Right lobe of liver (tissue), 6 donors: ENCODE measurements around the gene PPIE. TPM values are rescaled to one million over a fixed set of nuclear protein-coding genes. Genes with fewer than 3 reads are reported as not detected.

ENCODE experiments used
- ATAC-seq, 4 donors: fragments of 200-7000 bp; cut with Tn5 transposase; one replicate each; pipeline ENCODE4 v1.9.1; 2020; ENCODE audit warnings: mild to moderate bottlenecking in 4 of 4, moderate library complexity in 4 of 4
- DNase-seq, 3 donors: peaks; one replicate each; pipeline ENCODE4 v3.0.0-alpha.2; 2020
- H3K27ac ChIP-seq, 3 donors: fragments of 200-600 bp; one replicate each; pipeline ENCODE4 v1.8.0; 2022
- H3K27me3 ChIP-seq, 2 donors: fragments of 200-600 bp; one replicate each; pipeline ENCODE4 v1.8.0; 2022
- H3K36me3 ChIP-seq, 4 donors: fragments of 200-600 bp; sonication (generic) in 1 of 4; one replicate each; pipeline versions ENCODE4 v1.5.1 to v1.8.0; 2017 to 2022; ENCODE audit warnings: control low read depth in 1 of 4
- H3K4me1 ChIP-seq, 4 donors: fragments of 200-600 bp; sonication (generic) in 1 of 4; one replicate each; pipeline versions ENCODE4 v1.5.1 to v1.8.0; 2017 to 2022; ENCODE audit warnings: control low read depth in 1 of 4
- H3K4me3 ChIP-seq, 3 donors: fragments of 200-600 bp; one replicate each; pipeline ENCODE4 v1.8.0; 2022
- H3K9me3 ChIP-seq, 4 donors: fragments of 200-600 bp; sonication (generic) in 1 of 4; one replicate each; pipeline versions ENCODE4 v1.5.1 to v1.8.0; 2017 to 2022; ENCODE audit warnings: control low read depth in 1 of 4
- CTCF ChIP-seq, 4 donors: fragments of 200-600 bp in 3 of 4; fragments of 450-650 bp in 1 of 4; IDR thresholded peaks; one replicate each; pipeline versions ENCODE4 v1.5.1 to v1.8.0; 2016 to 2022; ENCODE audit warnings: antibody characterized with exemption in 4 of 4, mild to moderate bottlenecking in 2 of 4
- POLR2A ChIP-seq: fragments of 450-650 bp; IDR thresholded peaks from one replicate; pipeline ENCODE4 v1.6.1; 2017; ENCODE audit warnings: antibody characterized with exemption, mild to moderate bottlenecking
- WGBS: methylation state at CpG from one replicate; pipeline ENCODE4 v1.1.6; 2018; ENCODE audit warnings: low coverage, low lambda C conversion rate; ENCODE audit not compliant: insufficient coverage; ENCODE audit errors: missing lambda C conversion rate; 5-methylcytosine and 5-hydroxymethylcytosine counted together
- intact Hi-C, 2 donors: fragments of 100-400 bp; cut with DNase I; formaldehyde crosslinking; loops; one replicate each; pipeline versions ENCODE4 v1.11.2 to v1.14.1; 2022
- long read RNA-seq: library from polyadenylated mRNA; unstranded; transcript quantifications from one replicate; pipeline ENCODE4 v2.0.0, GENCODE V29; 2019
- total RNA-seq, 6 experiments: library from RNA; depleted of rRNA in 2 of 6; stranded (reverse); fragments of >200 nt in 2 of 6; fragmentation: NEBNext Ultra II Directional in 3 of 6; extraction: Animal tissue kit (Norgen Biotek cat#: 25700) in 3 of 6; gene quantifications; one replicate each; pipeline versions ENCODE4 v1.1.0 to v1.2.4, GENCODE V29; 2016 to 2023
- donor health status: DM: no; HTN: yes; CAD: no.
- donor health status: DM: no; HTN: no; CAD: no.
- donor health status: DM: no; HTN: no; CAD: no.
- donor health status: DM: no; HTN: yes; CAD: no.
- donor health status: DM: no; HTN: yes; CAD: no.

PPIE gene
- total RNA-seq = 10 to 100 TPM; 16.2 to 24.9 (median 20.7) TPM
- long read RNA-seq, partial matches to known transcripts = 6 of 11 reads
- long read RNA-seq, other reads (novel, unspliced or antisense) = 4 of 11 reads

- Histone ChIP-seq H3K36me3 (peaks cover 0 to 33% (median 11%) of the 10 kb centered on the region in 4 donors), H3K9me3 (no peaks in the 10 kb centered on the region), H3K4me3 (peak within 1 kb of the TSS; percentile 45 to 84 (median 84)), H3K27me3 (no peaks in the 10 kb centered on the region), H3K27ac (peak within 1 kb of the TSS in 2 of 3 donors; percentile 10 to 56), H3K4me1 (peaks cover 0 to 9% (median 3%) of the 10 kb centered on the region in 4 donors)
- ATAC-seq (peak; percentile 99), DNase-seq (peak; percentile 94 to 95 (median 94))
- intact Hi-C loops = no loop called here
- 1% methylated on average over 39 of the region's 52 CpGs for WGBS
- no peak for TF ChIP-seq POLR2A
- no peak for TF ChIP-seq CTCF (IDR thresholded peaks at IDR 0.05)
These were observed at the start of gene PPIE for GRCh38 chr1:39738622-39739366. Gene PPIE, plus strand, starts transcription at chr1:39738882. Its CDS starts 19 bp downstream, at chr1:39738901.

- Histone ChIP-seq H3K4me3 (no peak overlapping the region), H3K27me3 (peaks cover 0 to 19% of the 10 kb centered on the region in 2 donors), H3K4me1 (peaks cover 0 to 11% (median 0%) of the 10 kb centered on the region in 4 donors), H3K9me3 (no peaks in the 10 kb centered on the region), H3K27ac (no peak overlapping the region), H3K36me3 (no peaks in the 10 kb centered on the region)
- WGBS = 37% methylated on average over 2 of the region's 2 CpGs
- DNase-seq = no peak
- no peak for TF ChIP-seq POLR2A
- no peak for TF ChIP-seq CTCF (IDR thresholded peaks at IDR 0.05)
- no peak for ATAC-seq
- intact Hi-C loops = no loop called here
These were observed 49.5 kb upstream of the PPIE start for GRCh38 chr1:39689214-39689613.

- Histone ChIP-seq H3K4me1 (peaks cover 0 to 11% (median 0%) of the 10 kb centered on the region in 4 donors), H3K4me3 (no peak overlapping the region), H3K9me3 (no peaks in the 10 kb centered on the region), H3K27ac (no peak overlapping the region), H3K27me3 (peaks cover 0 to 16% of the 10 kb centered on the region in 2 donors), H3K36me3 (no peaks in the 10 kb centered on the region)
- TF ChIP-seq CTCF (IDR thresholded peaks at IDR 0.05) = no peak
- no peak for TF ChIP-seq POLR2A
- no peak for DNase-seq
- intact Hi-C loops = no loop called here
- ATAC-seq = no peak
These were observed 49.0 kb upstream of the PPIE start for GRCh38 chr1:39689635-39690034.

GRCh38 chr1:39690225-39690624 is 48.5 kb upstream of the PPIE start:
- peaks cover 0 to 13% of the 10 kb centered on the region in 2 donors for H3K27me3 ChIP-seq
- DNase-seq = no peak
- 46% methylated on average over 2 of the region's 2 CpGs for WGBS
- intact Hi-C loops = no loop called here
- no peak for ATAC-seq
- TF ChIP-seq POLR2A (no peak), CTCF (IDR thresholded peaks at IDR 0.05) (no peak)
- H3K4me1 ChIP-seq = peaks cover 0 to 11% (median 0%) of the 10 kb centered on the region in 4 donors
- H3K36me3 ChIP-seq = no peaks in the 10 kb centered on the region
- no peak overlapping the region for H3K4me3 ChIP-seq
- H3K9me3 ChIP-seq = no peaks in the 10 kb centered on the region
- no peak overlapping the region for H3K27ac ChIP-seq
